Dendritic cell treated with granulocyte-macrophage colony-stimulating factor and Interleukin-4, amounts not matched to agents 40 ng/mL and 50 ng/mL, for 4 days (primary cell): ENCODE data around the gene OR13J1.
"Not testable (repeated sequence)": the region's sequence is repeated elsewhere in the genome, so short reads cannot be mapped to it uniquely, and the experiment has no call there.

ENCODE experiments used
- H3K27ac Mint-ChIP-seq: one replicate; pipeline ENCODE4 v1.8.0; 2022; ENCODE audit warnings: mild to moderate bottlenecking, mixed read lengths
- H3K27me3 Mint-ChIP-seq: one replicate; pipeline ENCODE4 v1.8.0; 2022; ENCODE audit warnings: mild to moderate bottlenecking, mixed read lengths
- H3K36me3 Mint-ChIP-seq: one replicate; pipeline ENCODE4 v1.8.0; 2022; ENCODE audit warnings: low read depth, mixed read lengths
- H3K4me1 Mint-ChIP-seq: one replicate; pipeline ENCODE4 v1.8.0; 2022; ENCODE audit warnings: low read depth, mixed read lengths
- H3K4me3 Mint-ChIP-seq: one replicate; pipeline ENCODE4 v1.8.0; 2022; ENCODE audit warnings: mild to moderate bottlenecking, moderate library complexity, mixed read lengths
- H3K9me3 Mint-ChIP-seq: one replicate; pipeline ENCODE4 v1.8.0; 2022; ENCODE audit warnings: mixed read lengths
- intact Hi-C: fragments of 100-400 bp; cut with micrococcal nuclease; formaldehyde crosslinking; loops from one replicate; pipeline ENCODE4 v1.15.0; 2022

Gene OR13J1

GRCh38 chr9:35908504-35909125 is 38.4 kb upstream of the OR13J1 start:
- no peak overlapping the region for H3K4me3 Mint-ChIP-seq

GRCh38 chr9:35907711-35908503 is 37.7 kb upstream of the OR13J1 start:
- H3K4me3 Mint-ChIP-seq: no peak overlapping the region
- H3K36me3 Mint-ChIP-seq: no peaks in the 10 kb centered on the region
- peaks cover 41% of the 10 kb centered on the region for H3K27me3 Mint-ChIP-seq
- intact Hi-C loops: no loop called here
- H3K4me1 Mint-ChIP-seq: peaks cover 50% of the 10 kb centered on the region
- no peak overlapping the region for H3K27ac Mint-ChIP-seq
- no peaks in the 10 kb centered on the region for H3K9me3 Mint-ChIP-seq

More at GRCh38 chr9:35908504-35909125, 38.4 kb upstream of the OR13J1 start:
- Mint-ChIP-seq H3K27ac (no peak overlapping the region), H3K36me3 (no peaks in the 10 kb centered on the region), H3K9me3 (no peaks in the 10 kb centered on the region), H3K4me1 (peaks cover 50% of the 10 kb centered on the region), H3K27me3 (peaks cover 41% of the 10 kb centered on the region)
- intact Hi-C loops: no loop called here

- H3K27ac Mint-ChIP-seq: no peak overlapping the region
- no peaks in the 10 kb centered on the region for H3K36me3 Mint-ChIP-seq
- no peak overlapping the region for H3K4me3 Mint-ChIP-seq
- intact Hi-C loops: no loop called here
- H3K9me3 Mint-ChIP-seq: no peaks in the 10 kb centered on the region
- peaks cover 50% of the 10 kb centered on the region for H3K4me1 Mint-ChIP-seq
- peaks cover 48% of the 10 kb centered on the region for H3K27me3 Mint-ChIP-seq
Observed at GRCh38 chr9:35906923-35907699, 36.9 kb upstream of the OR13J1 start.

GRCh38 chr9:35905912-35906679 is 35.9 kb upstream of the OR13J1 start, which contains the start of gene HRCT1:
Gene HRCT1 (plus strand): TSS chr9:35906202. CDS start chr9:35906288, 86 bp downstream.
- H3K36me3 Mint-ChIP-seq: no peaks in the 10 kb centered on the region
- H3K4me3 Mint-ChIP-seq: no peak within 1 kb of the TSS
- peaks cover 50% of the 10 kb centered on the region for H3K27me3 Mint-ChIP-seq
- intact Hi-C loops: no loop called here
- no peaks in the 10 kb centered on the region for H3K9me3 Mint-ChIP-seq
- H3K27ac Mint-ChIP-seq: no peak within 1 kb of the TSS
- peaks cover 45% of the 10 kb centered on the region for H3K4me1 Mint-ChIP-seq

GRCh38 chr9:35905051-35905781 is 35.0 kb upstream of the OR13J1 start:
- intact Hi-C loops: no loop called here
- Mint-ChIP-seq H3K36me3 (no peaks in the 10 kb centered on the region), H3K27me3 (peaks cover 50% of the 10 kb centered on the region), H3K4me1 (peaks cover 41% of the 10 kb centered on the region), H3K27ac (no peak overlapping the region), H3K9me3 (no peaks in the 10 kb centered on the region), H3K4me3 (no peak overlapping the region)

GRCh38 chr9:35904338-35904737 is 34.1 kb upstream of the OR13J1 start:
- H3K9me3 Mint-ChIP-seq: no peaks in the 10 kb centered on the region
- H3K4me1 Mint-ChIP-seq: peaks cover 40% of the 10 kb centered on the region
- intact Hi-C loops: no loop called here
- H3K36me3 Mint-ChIP-seq: no peaks in the 10 kb centered on the region
- H3K27ac Mint-ChIP-seq: no peak overlapping the region
- no peak overlapping the region for H3K4me3 Mint-ChIP-seq
- peaks cover 48% of the 10 kb centered on the region for H3K27me3 Mint-ChIP-seq

- Mint-ChIP-seq H3K27ac (no peak overlapping the region), H3K27me3 (peaks cover 48% of the 10 kb centered on the region), H3K4me1 (peaks cover 29% of the 10 kb centered on the region), H3K36me3 (no peaks in the 10 kb centered on the region), H3K9me3 (no peaks in the 10 kb centered on the region), H3K4me3 (no peak overlapping the region)
- intact Hi-C loops: loop anchor here (1.0 kb wide), 1 partner anchor 42 kb away; no protein-coding TSS in a partner anchor
Observed at GRCh38 chr9:35903049-35903448, 32.8 kb upstream of the OR13J1 start.

GRCh38 chr9:35899021-35899420 is 28.8 kb upstream of the OR13J1 start:
- Mint-ChIP-seq H3K4me1 (no peaks in the 10 kb centered on the region), H3K36me3 (no peaks in the 10 kb centered on the region), H3K4me3 (no peak overlapping the region), H3K9me3 (no peaks in the 10 kb centered on the region), H3K27ac (no peak overlapping the region), H3K27me3 (peaks cover 32% of the 10 kb centered on the region)
- intact Hi-C loops: no loop called here

GRCh38 chr9:35898337-35898736 is 28.1 kb upstream of the OR13J1 start:
- Mint-ChIP-seq H3K36me3 (no peaks in the 10 kb centered on the region), H3K27ac (no peak overlapping the region), H3K4me1 (no peaks in the 10 kb centered on the region), H3K4me3 (no peak overlapping the region), H3K9me3 (no peaks in the 10 kb centered on the region), H3K27me3 (peaks cover 36% of the 10 kb centered on the region)
- intact Hi-C loops: no loop called here

GRCh38 chr9:35897376-35898099 is 27.3 kb upstream of the OR13J1 start:
- intact Hi-C loops, H3K36me3 Mint-ChIP-seq, H3K4me3 Mint-ChIP-seq, H3K9me3 Mint-ChIP-seq, H3K4me1 Mint-ChIP-seq, H3K27ac Mint-ChIP-seq: not testable (repeated sequence)
- peaks cover 32% of the 10 kb centered on the region for H3K27me3 Mint-ChIP-seq

- H3K9me3 Mint-ChIP-seq: no peaks in the 10 kb centered on the region
- peaks cover 27% of the 10 kb centered on the region for H3K27me3 Mint-ChIP-seq
- intact Hi-C loops: no loop called here
- H3K4me1 Mint-ChIP-seq: peaks cover 7% of the 10 kb centered on the region
- no peaks in the 10 kb centered on the region for H3K36me3 Mint-ChIP-seq
- no peak overlapping the region for H3K27ac Mint-ChIP-seq
- H3K4me3 Mint-ChIP-seq: no peak overlapping the region
Observed at GRCh38 chr9:35896570-35896969, 26.4 kb upstream of the OR13J1 start.

GRCh38 chr9:35892051-35892450 is 21.9 kb upstream of the OR13J1 start:
- Mint-ChIP-seq H3K9me3 (no peaks in the 10 kb centered on the region), H3K27me3 (peaks cover 16% of the 10 kb centered on the region), H3K4me1 (peaks cover 19% of the 10 kb centered on the region), H3K27ac (no peak overlapping the region), H3K4me3 (no peak overlapping the region), H3K36me3 (no peaks in the 10 kb centered on the region)
- intact Hi-C loops: no loop called here
